ENCODE measurements around the gene MB. TPM values are rescaled to one million over a fixed set of nuclear protein-coding genes. Genes with fewer than 3 reads are reported as not detected.

MB gene
- total RNA-seq, 1 experiment from 2014 or later, result 17.3 TPM

GRCh38 chr22:35572556-35572955 is 44.6 kb downstream of the MB start:
- intact Hi-C loops (cut with micrococcal nuclease; ENCODE audit: unreplicated experiment) (no loop called here), in situ Hi-C loops (cut with HindIII; ENCODE audit: low pct_unique_long_range_greater_than_20kb, low sequenced_read_pairs) (no loop called here)
- Histone ChIP-seq H3K27ac (ENCODE audit: low read length) (peak overlapping the region; percentile 17; the same call in 1 of the 2 replicates), H3K27me3 (ENCODE audit: control insufficient read depth, insufficient read depth, low read length) (no peaks in the 10 kb centered on the region), H3K36me3 (ENCODE audit: control insufficient read depth, insufficient read depth, low read length) (no peaks in the 10 kb centered on the region), H3K4me3 (ENCODE audit: low read depth in 2 of 2, low read length in 2 of 2) (no peak overlapping the region), H3K9me3 (ENCODE audit: control insufficient read depth, insufficient read depth, low read depth, low read length) (no peaks in the 10 kb centered on the region), H3K4me1 (ENCODE audit: control insufficient read depth, insufficient read depth, low read length) (peaks cover 14% of the 10 kb centered on the region)
- no TSS peak for BruUV-seq (replicated peaks)
- DNase-seq (ENCODE audit: low read depth, low spot score) (no peak), ATAC-seq (no peak)
- ChIA-PET CTCF (no interaction called here), POLR2A (no interaction called here)
- TF ChIP-seq CTCF (IDR thresholded peaks at IDR 0.05), result no peak
- no peak for TF ChIP-seq POLR2AphosphoS5 (IDR thresholded peaks at IDR 0.05; ENCODE audit: low read depth, low read length)
- no peak for TF ChIP-seq REST (IDR thresholded peaks at IDR 0.05; ENCODE audit: insufficient read depth in 1 of 2, low read depth in 2 of 2, low read length in 1 of 2)
- no peak for TF ChIP-seq TCF7L2 (IDR thresholded peaks at IDR 0.05; ENCODE audit: low read depth, low read length)
- TF ChIP-seq SIN3A (IDR thresholded peaks at IDR 0.05; ENCODE audit: borderline replicate concordance, insufficient read depth, low read depth, low read length), result no peak

GRCh38 chr22:35570686-35571194 is 46.4 kb downstream of the MB start:
- H3K4me3 ChIP-seq (ENCODE audit: low read depth in 2 of 2, low read length in 2 of 2), result no peak overlapping the region
- no peak overlapping the region for H3K27ac ChIP-seq (ENCODE audit: low read length)
- H3K9me3 ChIP-seq (ENCODE audit: control insufficient read depth, insufficient read depth, low read depth, low read length), result no peaks in the 10 kb centered on the region
- ChIA-PET POLR2A (no interaction called here), CTCF (no interaction called here)
- H3K36me3 ChIP-seq (ENCODE audit: control insufficient read depth, insufficient read depth, low read length), result no peaks in the 10 kb centered on the region
- TF ChIP-seq TCF7L2 (IDR thresholded peaks at IDR 0.05; ENCODE audit: low read depth, low read length) (no peak), REST (IDR thresholded peaks at IDR 0.05; ENCODE audit: insufficient read depth in 1 of 2, low read depth in 2 of 2, low read length in 1 of 2) (no peak), SIN3A (IDR thresholded peaks at IDR 0.05; ENCODE audit: borderline replicate concordance, insufficient read depth, low read depth, low read length) (no peak), POLR2AphosphoS5 (IDR thresholded peaks at IDR 0.05; ENCODE audit: low read depth, low read length) (no peak), CTCF (IDR thresholded peaks at IDR 0.05) (no peak)
- H3K27me3 ChIP-seq (ENCODE audit: control insufficient read depth, insufficient read depth, low read length), result no peaks in the 10 kb centered on the region
- intact Hi-C loops (cut with micrococcal nuclease; ENCODE audit: unreplicated experiment), result no loop called here
- peaks cover 16% of the 10 kb centered on the region for H3K4me1 ChIP-seq (ENCODE audit: control insufficient read depth, insufficient read depth, low read length)
- no peak for ATAC-seq
- DNase-seq (ENCODE audit: low read depth, low spot score), result no peak
- BruUV-seq (replicated peaks), result no TSS peak
- in situ Hi-C loops (cut with HindIII; ENCODE audit: low pct_unique_long_range_greater_than_20kb, low sequenced_read_pairs), result no loop called here
